GM23248 (cell line): ENCODE data around the gene EGF.

ENCODE experiments used
- EZH2 ChIP-seq: fragments of 200-600 bp; sonication (generic); IDR thresholded peaks from 2 replicates; pipeline ENCODE4 v1.6.1; 2018; ENCODE audit warnings: antibody characterized with exemption, mild to moderate bottlenecking; ENCODE audit not compliant: insufficient read depth, poor library complexity, severe bottlenecking
- EZH2phosphoT487 ChIP-seq: fragments of 200-600 bp; sonication (generic); IDR thresholded peaks from 2 replicates; pipeline ENCODE4 v1.6.1; 2018; ENCODE audit warnings: antibody characterized with exemption, moderate library complexity, mild to moderate bottlenecking, low read depth; ENCODE audit not compliant: insufficient read depth

DNA sequence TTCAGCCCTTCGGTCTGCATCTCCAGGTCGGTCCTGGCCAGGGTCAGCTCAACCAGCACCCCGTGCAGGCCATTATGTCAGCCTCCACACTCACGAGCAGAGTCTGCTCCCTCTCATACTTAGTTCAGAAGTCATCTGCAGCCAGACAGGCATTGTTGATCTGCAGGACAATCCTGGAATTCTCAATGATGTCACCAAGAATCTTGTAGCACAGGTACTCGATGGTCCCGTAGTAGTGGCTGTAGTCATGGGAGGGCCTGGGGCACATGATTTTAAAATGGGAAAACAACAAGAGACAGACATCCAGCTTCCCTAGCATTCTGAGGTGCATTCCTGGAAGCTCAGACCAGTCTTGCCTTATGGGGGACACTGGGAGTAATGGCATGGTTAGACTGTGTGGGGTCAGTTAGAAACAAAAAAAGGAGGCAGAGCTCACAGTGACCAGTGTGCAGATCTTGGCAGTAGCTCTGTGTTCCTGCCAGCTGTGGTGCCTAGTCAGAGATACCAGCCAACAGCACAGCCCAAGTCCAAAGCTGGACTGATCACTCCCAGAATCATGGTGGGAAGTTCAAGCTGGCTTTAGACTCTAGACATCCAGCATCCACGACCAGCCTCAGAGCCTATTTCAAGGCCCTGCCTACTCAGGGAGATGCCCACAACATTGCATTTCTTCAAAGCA is 32.9 kb upstream of the EGF start:
- TF ChIP-seq EZH2 (no peak), EZH2phosphoT487 (no peak)
